Natural killer cell (primary cell): ENCODE results near the gene CUX1. TPM values are rescaled to one million over a fixed set of nuclear protein-coding genes. Genes with fewer than 3 reads are reported as not detected.

Source experiments
- ATAC-seq, 3 donors: fragments of 150-1000 bp in 2 of 3; fragments of 200-7000 bp in 1 of 3; cut with Tn5 transposase; 1 replicate in 1 of 3; 2 replicates in 2 of 3; pipeline ENCODE4 v1.10.0; 2021; ENCODE audit warnings: mild to moderate bottlenecking in 2 of 3, moderate library complexity in 2 of 3
- DNase-seq, 2 donors: peaks; one replicate each; pipeline versions ENCODE4 v3.0.0 to v3.0.0-alpha.2; 2013 to 2021; ENCODE audit warnings: mixed read lengths in 1 of 2
- H3K27ac ChIP-seq: one replicate; pipeline ENCODE4 v1.5.1; 2013; ENCODE audit warnings: mild to moderate bottlenecking, low read length
- H3K27me3 ChIP-seq: one replicate; pipeline ENCODE4 v1.6.1; 2013; ENCODE audit warnings: low read length; ENCODE audit not compliant: control insufficient read depth, insufficient read depth
- H3K36me3 ChIP-seq: one replicate; pipeline ENCODE4 v1.6.1; 2013; ENCODE audit warnings: low read length; ENCODE audit not compliant: control insufficient read depth, insufficient read depth
- H3K4me1 ChIP-seq: one replicate; pipeline ENCODE4 v1.6.1; 2013; ENCODE audit warnings: low read length; ENCODE audit not compliant: control insufficient read depth, insufficient read depth
- H3K4me3 ChIP-seq: one replicate; pipeline ENCODE4 v1.5.1; 2013; ENCODE audit warnings: low read length
- H3K9me3 ChIP-seq: one replicate; pipeline ENCODE4 v1.6.1; 2013; ENCODE audit warnings: low read length; ENCODE audit not compliant: control insufficient read depth, insufficient read depth
- H3K27ac Mint-ChIP-seq, 2 donors: one replicate each; pipeline ENCODE4 v1.8.0; 2022; ENCODE audit warnings: mild to moderate bottlenecking in 2 of 2, mixed read lengths in 2 of 2, moderate library complexity in 1 of 2
- H3K27me3 Mint-ChIP-seq, 2 donors: one replicate each; pipeline ENCODE4 v1.8.0; 2022; ENCODE audit warnings: low read depth in 2 of 2, mixed read lengths in 2 of 2
- H3K36me3 Mint-ChIP-seq: one replicate; pipeline ENCODE4 v1.8.0; 2022; ENCODE audit warnings: mixed read lengths
- H3K4me1 Mint-ChIP-seq, 2 donors: one replicate each; pipeline ENCODE4 v1.8.0; 2022; ENCODE audit warnings: mixed read lengths in 2 of 2
- H3K4me3 Mint-ChIP-seq: one replicate; pipeline ENCODE4 v1.8.0; 2022; ENCODE audit warnings: mild to moderate bottlenecking, moderate library complexity, mixed read lengths
- H3K9me3 Mint-ChIP-seq, 2 donors: one replicate each; pipeline ENCODE4 v1.8.0; 2022; ENCODE audit warnings: mixed read lengths in 2 of 2
- CTCF ChIP-seq: fragments of 200-600 bp; IDR thresholded peaks from one replicate; pipeline ENCODE4 v1.8.0; 2022; ENCODE audit warnings: antibody characterized with exemption
- WGBS: methylation state at CpG from one replicate; pipeline ENCODE4 v1.1.7; 2013; ENCODE audit warnings: missing lambda C conversion rate; ENCODE audit not compliant: insufficient coverage; 5-methylcytosine and 5-hydroxymethylcytosine counted together
- intact Hi-C: fragments of 100-400 bp; cut with micrococcal nuclease; formaldehyde crosslinking; loops from one replicate; pipeline ENCODE4 v1.14.2; 2022
- total RNA-seq, 4 donors: library from RNA; stranded (reverse); fragments of 120-200 nt in 1 of 4; gene quantifications; one replicate each; pipeline versions ENCODE4 v1.2.3 to v1.2.4, GENCODE V29; 2013 to 2022

Gene CUX1
- total RNA-seq, 3 donors from 2014 or later (not counting 1 experiment from before 2014, with no cell fraction given): 59.8 to 77.4 (median 73.6) TPM

GRCh38 chr7:102211590-102212550 is 394.4 kb downstream of the CUX1 start:
- TF ChIP-seq CTCF: no peak
- intact Hi-C loops: no loop called here
- ATAC-seq (no peak), DNase-seq (no peak)
- no peaks in the 10 kb centered on the region for H3K27me3 ChIP-seq
- Mint-ChIP-seq H3K36me3 (no peaks in the 10 kb centered on the region), H3K4me1 (no peaks in the 10 kb centered on the region), H3K4me3 (no peak overlapping the region), H3K27ac (no peak overlapping the region), H3K27me3 (no peaks in the 10 kb centered on the region), H3K9me3 (no peaks in the 10 kb centered on the region)
- no peaks in the 10 kb centered on the region for H3K4me1 ChIP-seq
- H3K4me3 ChIP-seq: no peak overlapping the region
- H3K36me3 ChIP-seq: peaks cover 2% of the 10 kb centered on the region
- WGBS: 89% methylated on average over 21 of the region's 22 CpGs
- H3K9me3 ChIP-seq: no peaks in the 10 kb centered on the region
- no peak overlapping the region for H3K27ac ChIP-seq

- no peaks in the 10 kb centered on the region for H3K9me3 ChIP-seq
- no peaks in the 10 kb centered on the region for H3K9me3 Mint-ChIP-seq
- H3K27me3 ChIP-seq: no peaks in the 10 kb centered on the region
- intact Hi-C loops: no loop called here
- H3K27ac Mint-ChIP-seq: no peak overlapping the region
- no peak overlapping the region for H3K4me3 ChIP-seq
- TF ChIP-seq CTCF: no peak
- peaks cover 3 to 5% of the 10 kb centered on the region in 2 donors for H3K4me1 Mint-ChIP-seq
- WGBS: 95% methylated on average over 14 of the region's 15 CpGs
- peaks cover 2% of the 10 kb centered on the region for H3K36me3 ChIP-seq
- no peak for DNase-seq
- no peak overlapping the region for H3K4me3 Mint-ChIP-seq
- H3K36me3 Mint-ChIP-seq: no peaks in the 10 kb centered on the region
- ATAC-seq: no peak
- no peaks in the 10 kb centered on the region for H3K27me3 Mint-ChIP-seq
- no peaks in the 10 kb centered on the region for H3K4me1 ChIP-seq
- no peak overlapping the region for H3K27ac ChIP-seq
These were observed 397.1 kb downstream of the CUX1 start for GRCh38 chr7:102214477-102215072.

- no peak for TF ChIP-seq CTCF
- Histone ChIP-seq H3K4me3 (no peak overlapping the region), H3K27me3 (no peaks in the 10 kb centered on the region), H3K4me1 (no peaks in the 10 kb centered on the region), H3K27ac (no peak overlapping the region), H3K36me3 (peaks cover 1% of the 10 kb centered on the region), H3K9me3 (no peaks in the 10 kb centered on the region)
- intact Hi-C loops: no loop called here
- Mint-ChIP-seq H3K27ac (no peak overlapping the region), H3K36me3 (no peaks in the 10 kb centered on the region), H3K4me1 (peaks cover 6 to 12% of the 10 kb centered on the region in 2 donors), H3K27me3 (no peaks in the 10 kb centered on the region), H3K9me3 (no peaks in the 10 kb centered on the region), H3K4me3 (no peak overlapping the region)
- DNase-seq (no peak), ATAC-seq (no peak)
- WGBS: 72% methylated on average over 3 of the region's 7 CpGs
These were observed 397.8 kb downstream of the CUX1 start for GRCh38 chr7:102215256-102215655.
